ENCODE data around the gene TTLL12. TPM values are rescaled to one million over a fixed set of nuclear protein-coding genes. Genes with fewer than 3 reads are reported as not detected.

Gene TTLL12
- total RNA-seq, 2 experiments from 2014 or later, result 41.3 to 43.0 TPM

- Mint-ChIP-seq H3K27ac (no peak overlapping the region), H3K36me3 (ENCODE audit: low read depth) (peaks cover 12% of the 10 kb centered on the region), H3K4me1 (peaks cover 9% of the 10 kb centered on the region), H3K27me3 (no peaks in the 10 kb centered on the region), H3K4me3 (no peak overlapping the region), H3K9me3 (no peaks in the 10 kb centered on the region)
- DNase-seq, result no peak
- ChIA-PET POLR2A (no interaction called here), CTCF (no interaction called here)
Observed at GRCh38 chr22:43131773-43132501, 55.0 kb downstream of the TTLL12 start.

DNA sequence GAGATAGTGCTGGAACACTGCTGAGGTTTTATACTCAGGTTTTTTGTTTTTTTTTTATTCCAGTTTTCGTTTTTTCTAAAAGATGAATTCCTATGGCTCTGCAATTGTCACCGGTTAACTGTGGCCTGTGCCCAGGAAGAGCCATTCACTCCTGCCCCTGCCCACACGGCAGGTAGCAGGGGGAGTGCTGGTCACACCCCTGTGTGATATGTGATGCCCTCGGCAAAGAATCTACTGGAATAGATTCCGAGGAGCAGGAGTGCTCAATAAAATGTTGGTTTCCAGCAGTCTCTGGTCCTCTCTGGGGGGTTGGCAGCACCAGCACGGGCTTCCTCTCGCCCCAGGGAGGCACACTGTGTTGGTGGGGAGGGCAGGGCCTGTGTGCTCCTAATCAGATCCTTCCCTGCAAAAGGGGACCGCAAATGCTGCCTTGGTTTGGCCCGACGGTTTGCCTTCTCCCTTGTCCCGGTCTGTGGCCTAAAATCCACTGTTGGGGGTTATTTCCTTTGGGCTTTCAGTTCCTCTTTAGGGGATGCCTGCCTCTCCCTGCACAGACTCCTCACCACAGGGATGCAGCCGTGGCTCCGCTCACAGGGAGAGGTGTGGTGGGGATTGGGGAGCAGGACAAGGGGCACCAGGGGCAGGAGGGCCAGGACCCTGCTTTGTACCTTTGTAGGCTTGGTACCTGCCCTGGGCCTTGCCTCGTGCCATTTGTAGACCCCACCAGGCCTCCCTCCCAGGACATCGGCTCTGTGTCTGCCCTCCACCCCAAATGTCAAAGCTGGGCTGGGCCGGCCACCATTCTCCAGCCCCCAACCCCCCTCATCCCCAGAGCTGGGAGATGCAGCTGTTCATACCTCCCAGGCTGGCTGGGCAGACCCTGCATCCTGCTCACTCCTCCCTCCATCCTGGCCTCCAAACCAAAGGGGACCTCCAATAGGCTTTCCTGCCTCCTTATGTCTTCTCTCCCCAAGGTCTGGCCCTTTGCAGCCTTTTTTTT is 57.2 kb downstream of the TTLL12 start:
- CTCF ChIA-PET, result interaction anchor here (0.6 kb wide), 1 partner anchor 97 kb away, joined by 3 read pairs; no protein-coding TSS in a partner anchor
- POLR2A ChIA-PET, result no interaction called here
- H3K4me1 Mint-ChIP-seq, result peaks cover 9% of the 10 kb centered on the region
- H3K36me3 Mint-ChIP-seq (ENCODE audit: low read depth), result peaks cover 6% of the 10 kb centered on the region
- H3K27me3 Mint-ChIP-seq, result no peaks in the 10 kb centered on the region
- no peaks in the 10 kb centered on the region for H3K9me3 Mint-ChIP-seq
- H3K4me3 Mint-ChIP-seq, result no peak overlapping the region
- no peak for DNase-seq
- no peak overlapping the region for H3K27ac Mint-ChIP-seq

DNA sequence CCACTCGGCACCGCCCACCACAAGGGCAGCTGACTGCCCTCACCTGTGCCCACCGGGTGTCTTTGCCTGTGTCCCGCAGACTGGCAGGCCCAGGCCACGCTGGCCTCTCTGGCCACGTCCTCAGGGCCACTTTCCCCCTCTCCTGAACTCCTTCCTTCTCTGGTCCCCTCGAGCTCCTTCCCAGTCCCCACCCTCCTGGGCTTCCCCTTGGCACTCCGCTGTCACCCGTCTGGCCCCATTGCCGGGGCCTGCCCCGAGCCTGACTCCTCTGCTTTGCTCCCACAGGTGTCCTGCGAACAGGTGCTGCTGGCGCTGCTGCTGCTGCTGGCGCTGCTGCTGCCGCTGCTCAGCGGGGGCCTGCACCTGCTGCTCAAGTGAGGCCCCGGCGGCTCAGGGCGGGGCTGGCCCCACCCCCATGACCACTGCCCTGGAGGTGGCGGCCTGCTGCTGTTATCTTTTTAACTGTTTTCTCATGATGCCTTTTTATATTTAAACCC is 58.0 kb downstream of the TTLL12 start:
- no peak for DNase-seq
- ChIA-PET CTCF (no interaction called here), POLR2A (no interaction called here)
- H3K27me3 Mint-ChIP-seq, result no peaks in the 10 kb centered on the region
- H3K36me3 Mint-ChIP-seq (ENCODE audit: low read depth), result peaks cover 4% of the 10 kb centered on the region
- H3K9me3 Mint-ChIP-seq, result no peaks in the 10 kb centered on the region
- H3K4me1 Mint-ChIP-seq, result peaks cover 9% of the 10 kb centered on the region
- no peak overlapping the region for H3K4me3 Mint-ChIP-seq
- no peak overlapping the region for H3K27ac Mint-ChIP-seq

GRCh38 chr22:43128116-43128515 is 58.8 kb downstream of the TTLL12 start:
- Mint-ChIP-seq H3K36me3 (ENCODE audit: low read depth) (no peaks in the 10 kb centered on the region), H3K9me3 (no peaks in the 10 kb centered on the region), H3K4me3 (no peak overlapping the region), H3K27me3 (no peaks in the 10 kb centered on the region), H3K4me1 (peaks cover 9% of the 10 kb centered on the region), H3K27ac (no peak overlapping the region)
- POLR2A ChIA-PET, result no interaction called here
- CTCF ChIA-PET, result interaction anchor here (1.0 to 1.3 kb wide), 2 partner anchors 8 to 14 kb away, joined by 3 read pairs; no protein-coding TSS in a partner anchor
- DNase-seq, result no peak

GRCh38 chr22:43127166-43127908 is 59.6 kb downstream of the TTLL12 start:
- ChIA-PET CTCF (interaction anchor here (1.0 to 1.3 kb wide), 2 partner anchors 9 to 15 kb away, joined by 3 read pairs; no protein-coding TSS in a partner anchor), POLR2A (interaction anchor here (0.9 to 1.0 kb wide), 2 partner anchors 15 to 60 kb away, joined by 3 read pairs; no protein-coding TSS in a partner anchor)
- Mint-ChIP-seq H3K36me3 (ENCODE audit: low read depth) (no peaks in the 10 kb centered on the region), H3K9me3 (no peaks in the 10 kb centered on the region), H3K27me3 (no peaks in the 10 kb centered on the region), H3K4me1 (peaks cover 9% of the 10 kb centered on the region), H3K27ac (no peak overlapping the region), H3K4me3 (no peak overlapping the region)
- DNase-seq, result no peak

DNA sequence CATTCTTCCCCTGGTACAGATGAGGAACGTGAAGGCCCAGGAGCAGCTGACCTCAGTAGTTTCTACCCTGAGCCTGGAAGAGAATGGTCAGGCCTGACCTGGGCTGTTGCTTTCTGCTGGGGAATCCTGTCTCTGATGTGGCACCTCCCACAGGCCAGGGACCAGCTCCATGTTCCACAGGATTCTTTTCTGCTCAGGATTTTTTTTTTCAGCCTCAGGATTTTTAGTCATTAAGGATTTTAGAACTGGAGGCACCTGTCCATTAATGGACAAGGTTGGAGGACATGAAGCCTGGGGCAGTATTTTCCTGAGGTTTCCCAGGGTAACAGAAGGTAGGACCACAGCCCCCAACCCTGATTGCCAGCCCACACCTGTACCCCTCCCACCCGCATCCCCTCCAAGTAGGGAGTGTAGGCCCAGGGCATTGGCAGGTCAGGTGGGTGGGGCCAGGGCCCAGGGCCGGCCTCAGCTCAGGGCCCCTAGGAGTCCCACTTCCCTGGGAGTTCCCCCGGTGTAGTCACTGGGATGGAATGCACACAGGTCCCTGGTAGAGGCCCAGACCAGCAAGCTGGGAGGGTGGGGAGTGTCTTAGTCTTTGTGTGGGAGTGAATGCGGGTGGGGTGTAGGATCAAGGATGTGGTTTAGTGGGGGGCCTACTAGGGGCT is 60.3 kb downstream of the TTLL12 start:
- H3K27me3 Mint-ChIP-seq, result no peaks in the 10 kb centered on the region
- ChIA-PET CTCF (interaction anchor here (0.6 kb wide), 1 partner anchor 482 kb away, joined by 3 read pairs; no protein-coding TSS in a partner anchor), POLR2A (interaction anchor here (0.9 to 1.0 kb wide), 2 partner anchors 15 to 61 kb away, joined by 3 read pairs; no protein-coding TSS in a partner anchor)
- H3K4me1 Mint-ChIP-seq, result peaks cover 9% of the 10 kb centered on the region
- H3K9me3 Mint-ChIP-seq, result no peaks in the 10 kb centered on the region
- no peak for DNase-seq
- no peak overlapping the region for H3K4me3 Mint-ChIP-seq
- H3K36me3 Mint-ChIP-seq (ENCODE audit: low read depth), result no peaks in the 10 kb centered on the region
- no peak overlapping the region for H3K27ac Mint-ChIP-seq

DNA sequence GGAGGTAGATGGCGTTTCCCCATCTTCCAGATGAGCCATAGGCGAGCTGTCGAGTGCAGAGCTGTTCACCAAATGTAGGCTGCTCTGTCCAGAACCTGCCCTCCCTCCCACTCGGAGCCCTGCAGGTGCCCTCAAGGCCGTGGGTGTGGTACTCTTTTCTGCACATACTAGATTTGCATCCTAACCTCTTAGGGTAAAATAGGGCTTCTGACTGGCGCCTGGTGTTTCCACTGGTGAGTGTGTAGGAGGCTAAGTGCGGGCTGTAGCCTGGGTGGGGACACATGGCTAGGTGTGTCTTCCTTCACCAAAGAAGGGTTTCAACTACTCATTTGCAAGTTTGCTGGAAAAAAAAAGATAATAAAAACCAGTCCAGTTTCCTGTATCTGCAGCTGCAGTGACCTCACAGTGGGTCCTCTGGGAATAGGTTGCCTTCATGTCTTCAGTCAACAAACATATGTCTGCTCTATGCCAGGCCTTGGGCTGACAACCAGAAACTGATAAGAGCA is 67.9 kb downstream of the TTLL12 start:
- CTCF ChIA-PET, result no interaction called here
- peaks cover 9% of the 10 kb centered on the region for H3K4me1 Mint-ChIP-seq
- H3K4me3 Mint-ChIP-seq, result no peak overlapping the region
- POLR2A ChIA-PET, result no interaction called here
- no peaks in the 10 kb centered on the region for H3K9me3 Mint-ChIP-seq
- H3K36me3 Mint-ChIP-seq (ENCODE audit: low read depth), result no peaks in the 10 kb centered on the region
- DNase-seq, result no peak
- no peaks in the 10 kb centered on the region for H3K27me3 Mint-ChIP-seq
- no peak overlapping the region for H3K27ac Mint-ChIP-seq

- POLR2A ChIA-PET, result interaction anchor here (1.1 kb wide), 1 partner anchor 503 kb away, joined by 3 read pairs; no protein-coding TSS in a partner anchor
- CTCF ChIA-PET, result interaction anchor here (0.6 kb wide), 1 partner anchor 29 kb away, joined by 3 read pairs; no protein-coding TSS in a partner anchor
- H3K27me3 Mint-ChIP-seq, result peaks cover under 1% of the 10 kb centered on the region
- H3K27ac Mint-ChIP-seq, result no peak overlapping the region
- H3K36me3 Mint-ChIP-seq (ENCODE audit: low read depth), result no peaks in the 10 kb centered on the region
- H3K4me3 Mint-ChIP-seq, result no peak overlapping the region
- no peaks in the 10 kb centered on the region for H3K9me3 Mint-ChIP-seq
- no peak for DNase-seq
- peaks cover 9% of the 10 kb centered on the region for H3K4me1 Mint-ChIP-seq
Observed at GRCh38 chr22:43118024-43118849, 68.7 kb downstream of the TTLL12 start.

- Mint-ChIP-seq H3K4me1 (peaks cover 9% of the 10 kb centered on the region), H3K36me3 (ENCODE audit: low read depth) (no peaks in the 10 kb centered on the region), H3K4me3 (no peak overlapping the region), H3K27ac (no peak overlapping the region), H3K9me3 (no peaks in the 10 kb centered on the region), H3K27me3 (peaks cover 5% of the 10 kb centered on the region)
- no peak for DNase-seq
- CTCF ChIA-PET, result no interaction called here
- POLR2A ChIA-PET, result no interaction called here
Observed at GRCh38 chr22:43116932-43117331, 70.0 kb downstream of the TTLL12 start.

All from activated CD4-positive, alpha-beta memory T cell treated with anti-CD3 and anti-CD28 coated beads, Interleukin-2, amount 10 ng/mL, durations not matched to agents 7 days and 5 days (primary cell).